Thyroid gland (tissue), 4 donors: ENCODE results near the gene NUDT3.

Experiments used
- CTCF ChIP-seq, 6 experiments: fragments of 200-600 bp in 3 of 6; fragments of 450-650 bp in 3 of 6; sonication (generic) in 3 of 6; IDR thresholded peaks; one replicate each; pipeline ENCODE4 v1.5.1; 2016 to 2019; ENCODE audit warnings: antibody characterized with exemption in 6 of 6, mild to moderate bottlenecking in 2 of 6, inconsistent platforms in 1 of 6, moderate library complexity in 1 of 6
- POLR2A ChIP-seq, 2 donors: fragments of 450-650 bp; IDR thresholded peaks; one replicate each; pipeline ENCODE4 v1.6.1; 2017; ENCODE audit warnings: antibody characterized with exemption in 2 of 2, mild to moderate bottlenecking in 2 of 2, moderate library complexity in 1 of 2

GRCh38 chr6:34441526-34441925 lies 49.1 kb upstream of the NUDT3 start:
- TF ChIP-seq CTCF (IDR thresholded peaks at IDR 0.05) (no peak), POLR2A (IDR thresholded peaks at IDR 0.05) (no peak)
